Right lobe of liver (tissue), 4 donors: Measurements from ENCODE around the gene SIGMAR1.

Experiments
- CTCF ChIP-seq, 4 donors: fragments of 200-600 bp in 3 of 4; fragments of 450-650 bp in 1 of 4; IDR thresholded peaks; one replicate each; pipeline versions ENCODE4 v1.5.1 to v1.8.0; 2016 to 2022; ENCODE audit warnings: antibody characterized with exemption in 4 of 4, mild to moderate bottlenecking in 2 of 4
- POLR2A ChIP-seq: fragments of 450-650 bp; IDR thresholded peaks from one replicate; pipeline ENCODE4 v1.6.1; 2017; ENCODE audit warnings: antibody characterized with exemption, mild to moderate bottlenecking
- donor health status: DM: no; HTN: no; CAD: no.
- donor health status: DM: no; HTN: no; CAD: no.
- donor health status: DM: no; HTN: yes; CAD: no.

- TF ChIP-seq CTCF (IDR thresholded peaks at IDR 0.05) (no peak), POLR2A (no peak)
These were observed 2.0 kb downstream of the SIGMAR1 start for GRCh38 chr9:34635556-34635955.
